Lower leg skin (tissue), 4 donors: ENCODE results near the gene ANKEF1. TPM values are rescaled to one million over a fixed set of nuclear protein-coding genes. Genes with fewer than 3 reads are reported as not detected.

ENCODE experiments used
- DNase-seq, 2 donors: peaks; one replicate each; pipeline ENCODE4 v3.0.0-alpha.2; 2019; ENCODE audit warnings: low spot score in 2 of 2
- H3K4me3 ChIP-seq: fragments of 200-600 bp; sonication (generic); 2 replicates; pipeline ENCODE4 v1.5.1; 2017; ENCODE audit warnings: mild to moderate bottlenecking, low read depth; ENCODE audit not compliant: poor library complexity, severe bottlenecking
- CTCF ChIP-seq, 3 donors: fragments of 450-650 bp; IDR thresholded peaks; one replicate each; pipeline ENCODE4 v1.5.1; 2016; ENCODE audit warnings: antibody characterized with exemption in 3 of 3, mild to moderate bottlenecking in 3 of 3, moderate library complexity in 2 of 3
- POLR2A ChIP-seq, 2 donors: fragments of 450-650 bp; IDR thresholded peaks; one replicate each; pipeline ENCODE4 v1.6.1; 2016 to 2017; ENCODE audit warnings: antibody characterized with exemption in 2 of 2, mild to moderate bottlenecking in 1 of 2, moderate library complexity in 1 of 2
- WGBS, 2 donors: methylation state at CpG; one replicate each; pipeline ENCODE4 v1.1.5; 2018; 5-methylcytosine and 5-hydroxymethylcytosine counted together
- intact Hi-C: fragments of 100-400 bp; cut with DNase I; formaldehyde crosslinking; loops from one replicate; pipeline ENCODE4 v1.15.0; 2023; ENCODE audit warnings: low total_unique reads
- total RNA-seq, 4 donors: library from RNA; depleted of rRNA; stranded (reverse); fragments of >200 nt; gene quantifications; one replicate each; pipeline ENCODE4 v1.1.0, GENCODE V29; 2016

Gene ANKEF1
- total RNA-seq, 4 donors from 2014 or later, result 3.9 to 4.6 (median 4.6) TPM

GRCh38 chr20:10090588-10091166 lies 55.9 kb downstream of the ANKEF1 start:
- peak in 1 of 2 donors; percentile 40 for DNase-seq
- no peak for TF ChIP-seq POLR2A (IDR thresholded peaks at IDR 0.05)
- WGBS, 2 donors, result 28 to 31% methylated on average over 2 of the region's 2 CpGs
- no peak overlapping the region for H3K4me3 ChIP-seq
- intact Hi-C loops, result no loop called here

- no peak overlapping the region for H3K4me3 ChIP-seq
Measured at GRCh38 chr20:10093087-10093591, 58.4 kb downstream of the ANKEF1 start.

GRCh38 chr20:10094566-10095173 lies 59.9 kb downstream of the ANKEF1 start:
- no peak overlapping the region for H3K4me3 ChIP-seq
- DNase-seq, result no peak
- WGBS, 2 donors, result 83 to 84% methylated on average over 5 of the region's 5 CpGs
- intact Hi-C loops, result no loop called here
- TF ChIP-seq CTCF (IDR thresholded peaks at IDR 0.05) (no peak), POLR2A (IDR thresholded peaks at IDR 0.05) (no peak)

More at GRCh38 chr20:10093087-10093591, 58.4 kb downstream of the ANKEF1 start:
- 45 to 62% methylated on average over 2 of the region's 2 CpGs for WGBS, 2 donors
- TF ChIP-seq CTCF (IDR thresholded peaks at IDR 0.05) (no peak), POLR2A (IDR thresholded peaks at IDR 0.05) (no peak)
- no peak for DNase-seq
- intact Hi-C loops, result no loop called here

- intact Hi-C loops, result no loop called here
- no peak for DNase-seq
- 90 to 92% methylated on average over 3 of the region's 3 CpGs for WGBS, 2 donors
- TF ChIP-seq CTCF (IDR thresholded peaks at IDR 0.05) (no peak), POLR2A (IDR thresholded peaks at IDR 0.05) (no peak)
- H3K4me3 ChIP-seq, result no peak overlapping the region
Measured at GRCh38 chr20:10096790-10097189, 62.0 kb downstream of the ANKEF1 start.

- no peak for DNase-seq
- no peak overlapping the region for H3K4me3 ChIP-seq
- intact Hi-C loops, result no loop called here
Measured at GRCh38 chr20:10105046-10105445, 70.3 kb downstream of the ANKEF1 start.

More at GRCh38 chr20:10105046-10105445, 70.3 kb downstream of the ANKEF1 start:
- TF ChIP-seq CTCF (IDR thresholded peaks at IDR 0.05), result no peak
- no peak for TF ChIP-seq POLR2A (IDR thresholded peaks at IDR 0.05)

Other genes starting within 250 kb of the ANKEF1 start
- gene PAK5, start 195.9 kb upstream of the ANKEF1 start, total RNA-seq, result under 1 TPM; 0.08 to 0.46 (median 0.18) TPM
- gene SNAP25, start 183.8 kb downstream of the ANKEF1 start, total RNA-seq, result 1 to 10 TPM in 1 of 4 donors, under 1 TPM in 1, not detected in 2; 0.34 to 2.1 TPM